ENCODE measurements around the gene RRAGC. TPM values are rescaled to one million over a fixed set of nuclear protein-coding genes. Genes with fewer than 3 reads are reported as not detected.

RRAGC gene
- total RNA-seq, 1 donor: 44.4 TPM

DNA sequence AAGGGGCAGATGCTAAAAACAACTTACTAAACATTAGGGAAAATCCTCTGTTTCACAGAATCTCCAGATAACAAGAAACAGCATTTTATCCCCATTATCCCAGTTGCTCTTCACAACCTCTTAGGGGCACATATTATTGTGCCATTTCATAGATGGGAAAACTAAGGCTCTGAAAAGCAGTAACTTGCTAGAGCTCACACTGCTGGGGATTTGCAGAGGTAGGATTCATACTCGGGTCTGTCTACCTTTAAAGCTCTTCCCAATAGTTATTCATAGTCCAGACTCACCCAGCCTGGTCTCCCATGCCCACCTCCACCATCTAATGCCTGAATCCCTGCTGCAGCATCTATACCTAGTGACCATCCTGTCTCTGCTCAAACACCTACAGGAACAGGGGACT lies 67.7 kb downstream of the RRAGC start:
- DNase-seq (ENCODE audit: low read depth): no peak
- TF ChIP-seq, protein P1, sequence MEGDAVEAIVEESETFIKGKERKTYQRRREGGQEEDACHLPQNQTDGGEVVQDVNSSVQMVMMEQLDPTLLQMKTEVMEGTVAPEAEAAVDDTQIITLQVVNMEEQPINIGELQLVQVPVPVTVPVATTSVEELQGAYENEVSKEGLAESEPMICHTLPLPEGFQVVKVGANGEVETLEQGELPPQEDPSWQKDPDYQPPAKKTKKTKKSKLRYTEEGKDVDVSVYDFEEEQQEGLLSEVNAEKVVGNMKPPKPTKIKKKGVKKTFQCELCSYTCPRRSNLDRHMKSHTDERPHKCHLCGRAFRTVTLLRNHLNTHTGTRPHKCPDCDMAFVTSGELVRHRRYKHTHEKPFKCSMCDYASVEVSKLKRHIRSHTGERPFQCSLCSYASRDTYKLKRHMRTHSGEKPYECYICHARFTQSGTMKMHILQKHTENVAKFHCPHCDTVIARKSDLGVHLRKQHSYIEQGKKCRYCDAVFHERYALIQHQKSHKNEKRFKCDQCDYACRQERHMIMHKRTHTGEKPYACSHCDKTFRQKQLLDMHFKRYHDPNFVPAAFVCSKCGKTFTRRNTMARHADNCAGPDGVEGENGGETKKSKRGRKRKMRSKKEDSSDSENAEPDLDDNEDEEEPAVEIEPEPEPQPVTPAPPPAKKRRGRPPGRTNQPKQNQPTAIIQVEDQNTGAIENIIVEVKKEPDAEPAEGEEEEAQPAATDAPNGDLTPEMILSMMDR (IDR thresholded peaks at IDR 0.05; ENCODE audit: insufficient read depth, low read length): no peak
- no peak overlapping the region for H3K4me3 ChIP-seq (ENCODE audit: low read depth, low read length)

DNA sequence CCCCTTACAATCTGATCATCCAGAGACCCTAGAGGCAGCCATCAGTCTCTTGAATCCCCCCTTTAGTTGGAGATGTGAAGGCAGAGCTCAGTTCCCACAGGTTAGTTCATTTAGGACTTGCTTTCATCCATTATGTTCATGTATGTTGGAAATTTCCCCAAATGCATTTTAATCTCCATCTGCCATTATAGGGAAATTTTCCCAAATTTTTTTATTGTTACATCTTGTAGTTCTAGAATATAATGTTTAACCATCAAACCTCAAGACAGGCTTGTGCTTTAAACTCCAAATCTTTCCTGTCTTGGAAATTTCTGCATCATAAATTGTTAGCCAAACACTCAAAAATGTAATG lies 68.4 kb downstream of the RRAGC start:
- no peak for DNase-seq (ENCODE audit: low read depth)
- TF ChIP-seq, protein P1 (IDR thresholded peaks at IDR 0.05; ENCODE audit: insufficient read depth, low read length): no peak
- H3K4me3 ChIP-seq (ENCODE audit: low read depth, low read length): no peak overlapping the region

DNA sequence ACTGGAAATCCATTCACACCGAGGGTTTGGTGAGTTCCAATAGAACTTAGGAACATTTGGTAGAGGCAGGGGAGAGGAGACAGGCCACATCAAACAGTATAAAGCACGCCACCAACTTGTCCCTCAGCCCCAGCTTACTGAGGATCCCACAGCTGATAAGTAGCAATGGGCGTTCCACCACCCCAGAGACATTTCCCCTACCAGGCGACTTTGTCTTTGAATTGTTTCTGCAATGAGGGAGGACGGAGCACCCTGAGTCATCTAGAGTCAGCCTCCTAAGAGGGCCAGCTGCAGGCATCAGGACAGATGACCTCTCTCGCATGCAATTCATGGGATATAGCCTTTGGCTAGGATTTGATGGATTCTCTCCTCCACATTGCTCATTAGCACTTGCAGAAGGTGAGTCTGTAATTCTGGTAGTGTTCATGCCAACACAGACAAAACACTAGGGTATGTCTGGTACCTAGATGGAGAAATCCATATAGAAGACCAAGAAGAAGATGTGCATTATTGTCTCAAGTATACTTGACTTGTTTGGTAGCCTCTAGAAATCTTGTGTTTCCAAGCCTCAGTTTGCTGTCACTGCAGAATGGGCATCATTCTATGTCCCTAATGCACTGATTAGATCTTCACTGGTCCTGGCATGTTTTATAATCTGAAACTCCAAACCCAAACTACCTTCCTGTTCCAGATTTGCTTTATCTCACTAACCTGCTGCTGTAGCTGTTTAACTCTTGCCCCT lies 69.0 kb downstream of the RRAGC start:
- no peak for DNase-seq (ENCODE audit: low read depth)
- no peak overlapping the region for H3K4me3 ChIP-seq (ENCODE audit: low read depth, low read length)
- TF ChIP-seq, protein P1 (IDR thresholded peaks at IDR 0.05; ENCODE audit: insufficient read depth, low read length): no peak

DNA sequence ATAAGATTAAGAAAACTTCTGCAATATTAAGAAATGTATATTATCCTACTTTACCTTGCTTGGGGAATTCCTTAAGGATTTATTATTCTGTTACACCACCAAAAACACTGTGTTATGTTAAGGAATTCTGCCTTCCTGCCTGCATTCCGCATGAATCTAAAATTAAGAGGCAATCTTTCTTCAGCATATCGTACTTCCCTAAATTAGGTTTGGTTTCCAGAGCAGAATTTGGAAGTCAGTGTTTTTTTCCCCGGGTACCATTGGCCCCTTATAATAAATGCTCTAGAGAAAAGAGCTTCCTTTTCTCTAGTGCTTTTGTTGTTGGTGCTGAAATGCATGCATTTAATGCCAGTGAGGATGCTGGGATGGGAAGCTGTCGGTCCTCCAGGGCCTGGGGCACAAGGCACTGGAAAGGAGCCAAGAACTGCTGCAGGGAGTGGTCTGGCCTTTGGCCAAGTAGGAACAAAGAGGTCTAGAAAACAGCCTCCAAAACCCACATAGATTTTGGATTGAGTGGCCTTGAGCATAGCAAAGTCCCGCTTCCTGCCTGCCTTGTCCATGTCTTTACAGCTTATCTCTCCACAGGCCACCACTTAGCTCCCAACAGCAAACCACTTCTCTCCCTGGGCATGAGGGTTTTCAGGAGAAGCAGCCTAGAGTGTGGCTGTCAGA lies 69.9 kb downstream of the RRAGC start:
- H3K4me3 ChIP-seq (ENCODE audit: low read depth, low read length): no peak overlapping the region
- DNase-seq (ENCODE audit: low read depth): no peak
- TF ChIP-seq, protein P1 (IDR thresholded peaks at IDR 0.05; ENCODE audit: insufficient read depth, low read length): no peak

DNA sequence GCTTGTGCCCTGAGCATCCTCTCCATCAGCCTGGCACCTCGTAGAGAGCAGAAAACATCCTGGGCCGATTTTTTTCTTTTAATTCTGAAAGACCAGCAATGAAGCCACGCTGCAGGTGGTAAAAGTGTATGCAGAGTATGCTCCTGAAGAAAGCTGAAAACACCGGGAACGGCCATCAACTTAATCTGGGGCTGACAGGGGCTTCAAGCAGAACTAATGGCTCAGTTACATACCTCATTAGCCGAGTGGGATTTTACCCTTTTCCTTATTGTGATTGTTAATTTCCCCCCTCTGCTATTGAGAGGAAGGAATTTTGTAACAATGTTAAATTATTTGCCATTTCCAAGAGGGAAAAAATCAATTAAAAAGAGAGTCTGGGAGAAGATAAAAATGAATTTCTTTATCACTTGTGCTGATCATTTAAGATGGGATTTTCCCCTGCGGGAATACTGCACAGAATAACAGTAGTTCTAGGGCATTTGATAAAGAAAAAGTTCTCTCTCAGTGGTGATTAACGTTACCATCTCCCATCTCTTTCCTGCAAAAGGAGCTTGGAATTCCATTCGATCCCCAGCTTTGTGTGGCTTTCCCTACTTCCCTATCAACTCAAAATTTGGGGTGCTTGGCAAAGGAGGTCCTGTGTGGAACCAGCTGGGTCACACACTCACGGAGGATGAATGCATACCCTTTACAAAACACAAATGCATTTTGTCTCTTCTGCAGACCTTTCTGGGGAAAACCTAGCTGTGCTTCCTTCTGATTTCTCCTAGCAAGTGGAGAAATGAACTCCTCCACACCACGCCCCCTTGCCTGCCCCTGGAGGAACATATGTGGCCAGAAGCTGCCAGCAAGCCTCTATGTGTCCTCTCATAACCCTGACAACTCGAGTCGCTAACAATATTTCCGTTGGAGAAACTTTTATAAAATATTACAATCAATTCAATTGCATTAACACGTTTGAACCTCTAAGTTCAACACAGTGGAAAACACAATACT lies 70.9 kb downstream of the RRAGC start:
- no peak overlapping the region for H3K4me3 ChIP-seq (ENCODE audit: low read depth, low read length)
- TF ChIP-seq, protein P1 (IDR thresholded peaks at IDR 0.05; ENCODE audit: insufficient read depth, low read length): no peak
- no peak for DNase-seq (ENCODE audit: low read depth)

Small RNA genes within 50 kb of the gene (small RNA-seq; reads per million reads assigned to genes)
- not detected for gene GJA9-MYCBP

Other genes with a start within 250 kb of the RRAGC start
- 8.9 and 10.5 TPM in 2 replicates for gene MYCBP, start 13.6 kb upstream of the RRAGC start, total RNA-seq (ENCODE audit: low replicate concordance)
- 0.09 TPM in 1 of 2 replicates, not detected in the other for gene GJA9, start 21.8 kb upstream of the RRAGC start, total RNA-seq (ENCODE audit: low replicate concordance)
- gene RHBDL2, start 82.1 kb upstream of the RRAGC start, total RNA-seq (ENCODE audit: low replicate concordance): 0.81 TPM in 1 of 2 replicates, not detected in the other
- 32.8 and 33.6 TPM in 2 replicates for gene AKIRIN1, start 131.5 kb upstream of the RRAGC start, total RNA-seq (ENCODE audit: low replicate concordance)
- 365 and 456 TPM in 2 replicates for gene NDUFS5, start 166.6 kb upstream of the RRAGC start, total RNA-seq (ENCODE audit: low replicate concordance)

Measured in fibroblast of the aortic adventitia (primary cell).